ENCODE data around the gene WNK2. TPM values are rescaled to one million over a fixed set of nuclear protein-coding genes. Genes with fewer than 3 reads are reported as not detected.

Gene WNK2
- total and polyA plus RNA-seq, 2 of the 4 experiments (the other 2 are of a cell fraction): not detected

DNA sequence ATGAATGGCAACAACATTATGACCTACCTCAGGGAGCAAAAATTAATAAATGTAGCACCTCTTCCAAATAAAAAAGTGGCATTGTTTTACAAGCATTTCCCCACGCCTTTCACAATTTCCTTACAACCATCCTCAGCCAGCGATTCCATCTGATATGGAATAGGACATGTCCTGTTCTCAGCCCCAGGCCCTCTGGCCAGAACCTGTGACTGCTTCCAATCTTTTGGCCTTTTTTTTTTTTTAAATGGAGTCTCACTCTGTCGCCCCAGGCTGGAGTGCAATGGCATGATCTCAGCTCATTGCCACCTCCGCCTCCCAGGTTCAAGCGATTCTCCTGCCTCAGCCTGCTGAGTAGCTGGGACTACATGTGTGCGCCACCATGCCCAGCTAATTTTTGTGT lies 16.8 kb upstream of the WNK2 start:
- 82% methylated on average over 3 of the region's 6 CpGs; no CpG with 5 or more reads in 1 of the 2 experiments for WGBS, 2 experiments (ENCODE audit: extremely low coverage in 2 of 2, insufficient read length in 1 of 2)
- no peaks in the 10 kb centered on the region for H3K9me3 ChIP-seq (ENCODE audit: control insufficient read depth, insufficient read depth, low read length)
- POLR2A ChIA-PET (ENCODE audit: unreplicated experiment): no interaction called here
- no peak overlapping the region for H3K27ac ChIP-seq (ENCODE audit: insufficient read depth, low read length)
- dilution Hi-C loops (cut with HindIII; ENCODE audit: low sequenced_read_pairs, unreplicated experiment): no loop called here
- H3K23ac ChIP-seq (ENCODE audit: low read depth, low read length): no peak overlapping the region
- H2BK20ac ChIP-seq (ENCODE audit: low read depth, low read length): no peak overlapping the region
- H2AK9ac ChIP-seq (replicated peaks; ENCODE audit: low read depth, low read length, poor library complexity): no peak overlapping the region
- no peak overlapping the region for H3K9ac ChIP-seq (ENCODE audit: low read depth, low read length)
- H2BK120ac ChIP-seq (ENCODE audit: low read depth, low read length): no peak overlapping the region
- no peaks in the 10 kb centered on the region for H3K36me3 ChIP-seq (ENCODE audit: control insufficient read depth, insufficient read depth, low read length)
- H2AK5ac ChIP-seq (ENCODE audit: low read depth, low read length): no peak overlapping the region
- no peaks in the 10 kb centered on the region for H4K20me1 ChIP-seq (ENCODE audit: insufficient read depth, low read length)
- H3K4me1 ChIP-seq (ENCODE audit: control insufficient read depth, insufficient read depth, low read length): no peaks in the 10 kb centered on the region
- DNase-seq (no peak), ATAC-seq (ENCODE audit: low read depth) (no peak)
- no TSS peak for BruUV-seq (replicated peaks)
- H4K91ac ChIP-seq (ENCODE audit: insufficient read depth, low read depth, low read length): no peak overlapping the region
- H3K4me3 ChIP-seq (ENCODE audit: insufficient read depth, low read depth, low read length): no peak overlapping the region
- H3K4me2 ChIP-seq (ENCODE audit: low read depth, low read length): no peak overlapping the region
- peaks cover 19% of the 10 kb centered on the region for H3K27me3 ChIP-seq (ENCODE audit: control insufficient read depth, insufficient read depth, low read length)
- no peaks in the 10 kb centered on the region for H3K9me1 ChIP-seq (ENCODE audit: insufficient read depth, low read length)
- H3K18ac ChIP-seq (ENCODE audit: low read depth, low read length): no peak overlapping the region
- in situ Hi-C loops (cut with MboI; ENCODE audit: low sequenced_read_pairs): loop anchor here (25.0 kb wide), 1 partner anchor 795 kb away; the partner anchor contains the start of gene BARX1
- no peaks in the 10 kb centered on the region for H3K79me1 ChIP-seq (ENCODE audit: low read depth in 1 of 2, low read length in 2 of 2)
- no peak overlapping the region for H4K8ac ChIP-seq (ENCODE audit: low read depth in 2 of 2, low read length in 2 of 2)
- H2AFZ ChIP-seq (replicated peaks; ENCODE audit: low read length, poor library complexity): no peak overlapping the region
- intact Hi-C loops (cut with micrococcal nuclease): loop anchor here (10.0 kb wide), 2 partner anchors 212 to 798 kb away; no protein-coding TSS in a partner anchor
- no peak overlapping the region for H3K14ac ChIP-seq (replicated peaks; ENCODE audit: low read depth, low read length)
- no peak overlapping the region for H2BK5ac ChIP-seq (ENCODE audit: low read depth, low read length, poor library complexity, severe bottlenecking)
- TF ChIP-seq CHD1 (IDR thresholded peaks at IDR 0.05; ENCODE audit: low read depth, low read length) (no peak), POLR2A (IDR thresholded peaks at IDR 0.05; ENCODE audit: low read depth, low read length) (no peak), CEBPB (IDR thresholded peaks at IDR 0.05; ENCODE audit: low read depth, low read length) (no peak), MAFK (IDR thresholded peaks at IDR 0.05; ENCODE audit: low read depth, low read length) (no peak), RCOR1 (IDR thresholded peaks at IDR 0.05; ENCODE audit: insufficient replicate concordance, low read length) (no peak), RFX5 (IDR thresholded peaks at IDR 0.05; ENCODE audit: low read depth, low read length) (no peak), MAZ (IDR thresholded peaks at IDR 0.05; ENCODE audit: borderline replicate concordance, low read depth, low read length) (no peak), BHLHE40 (IDR thresholded peaks at IDR 0.05; ENCODE audit: low read depth, low read length) (no peak), SMC3 (IDR thresholded peaks at IDR 0.05; ENCODE audit: low read depth, low read length) (no peak), RAD21 (IDR thresholded peaks at IDR 0.05; ENCODE audit: low read length) (no peak), NFE2L2 (IDR thresholded peaks at IDR 0.05; ENCODE audit: low read depth, low read length) (no peak), FOS (IDR thresholded peaks at IDR 0.05; ENCODE audit: low read depth, low read length) (no peak), MXI1 (IDR thresholded peaks at IDR 0.05; ENCODE audit: borderline replicate concordance, low read depth, low read length) (no peak)
- TF ChIP-seq, protein P1, sequence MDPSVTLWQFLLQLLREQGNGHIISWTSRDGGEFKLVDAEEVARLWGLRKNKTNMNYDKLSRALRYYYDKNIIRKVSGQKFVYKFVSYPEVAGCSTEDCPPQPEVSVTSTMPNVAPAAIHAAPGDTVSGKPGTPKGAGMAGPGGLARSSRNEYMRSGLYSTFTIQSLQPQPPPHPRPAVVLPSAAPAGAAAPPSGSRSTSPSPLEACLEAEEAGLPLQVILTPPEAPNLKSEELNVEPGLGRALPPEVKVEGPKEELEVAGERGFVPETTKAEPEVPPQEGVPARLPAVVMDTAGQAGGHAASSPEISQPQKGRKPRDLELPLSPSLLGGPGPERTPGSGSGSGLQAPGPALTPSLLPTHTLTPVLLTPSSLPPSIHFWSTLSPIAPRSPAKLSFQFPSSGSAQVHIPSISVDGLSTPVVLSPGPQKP (IDR thresholded peaks at IDR 0.05; ENCODE audit: borderline replicate concordance, low read depth, low read length): no peak
- TF ChIP-seq, protein P2, sequence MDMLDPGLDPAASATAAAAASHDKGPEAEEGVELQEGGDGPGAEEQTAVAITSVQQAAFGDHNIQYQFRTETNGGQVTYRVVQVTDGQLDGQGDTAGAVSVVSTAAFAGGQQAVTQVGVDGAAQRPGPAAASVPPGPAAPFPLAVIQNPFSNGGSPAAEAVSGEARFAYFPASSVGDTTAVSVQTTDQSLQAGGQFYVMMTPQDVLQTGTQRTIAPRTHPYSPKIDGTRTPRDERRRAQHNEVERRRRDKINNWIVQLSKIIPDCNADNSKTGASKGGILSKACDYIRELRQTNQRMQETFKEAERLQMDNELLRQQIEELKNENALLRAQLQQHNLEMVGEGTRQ (IDR thresholded peaks at IDR 0.05; ENCODE audit: low read depth, low read length): no peak
- TF ChIP-seq, protein P3, sequence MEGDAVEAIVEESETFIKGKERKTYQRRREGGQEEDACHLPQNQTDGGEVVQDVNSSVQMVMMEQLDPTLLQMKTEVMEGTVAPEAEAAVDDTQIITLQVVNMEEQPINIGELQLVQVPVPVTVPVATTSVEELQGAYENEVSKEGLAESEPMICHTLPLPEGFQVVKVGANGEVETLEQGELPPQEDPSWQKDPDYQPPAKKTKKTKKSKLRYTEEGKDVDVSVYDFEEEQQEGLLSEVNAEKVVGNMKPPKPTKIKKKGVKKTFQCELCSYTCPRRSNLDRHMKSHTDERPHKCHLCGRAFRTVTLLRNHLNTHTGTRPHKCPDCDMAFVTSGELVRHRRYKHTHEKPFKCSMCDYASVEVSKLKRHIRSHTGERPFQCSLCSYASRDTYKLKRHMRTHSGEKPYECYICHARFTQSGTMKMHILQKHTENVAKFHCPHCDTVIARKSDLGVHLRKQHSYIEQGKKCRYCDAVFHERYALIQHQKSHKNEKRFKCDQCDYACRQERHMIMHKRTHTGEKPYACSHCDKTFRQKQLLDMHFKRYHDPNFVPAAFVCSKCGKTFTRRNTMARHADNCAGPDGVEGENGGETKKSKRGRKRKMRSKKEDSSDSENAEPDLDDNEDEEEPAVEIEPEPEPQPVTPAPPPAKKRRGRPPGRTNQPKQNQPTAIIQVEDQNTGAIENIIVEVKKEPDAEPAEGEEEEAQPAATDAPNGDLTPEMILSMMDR (conservative IDR thresholded peaks at IDR 0.05; ENCODE audit: low read depth, low read length): no peak
- H3K4ac ChIP-seq (ENCODE audit: low read depth, low read length): no peak overlapping the region
- H4K5ac ChIP-seq (ENCODE audit: low read depth, low read length): no peak overlapping the region
- no peak overlapping the region for H2BK15ac ChIP-seq (ENCODE audit: low read depth, low read length)
- CTCF ChIA-PET: no interaction called here
- no peak overlapping the region for H3K56ac ChIP-seq (ENCODE audit: extremely low read depth, insufficient read depth, low read length)

All from IMR-90 (cell line).